NCI-H146 treated with DMSO at 0.1 percent for 48 hours (cell line): ENCODE data around the gene AMN1.

Source experiments
- DNase-seq: peaks from one replicate; lab custom pipeline; 2025; ENCODE audit not compliant: unreplicated experiment; lab: John Stamatoyannopoulos, UW

The AMN1 gene

DNA sequence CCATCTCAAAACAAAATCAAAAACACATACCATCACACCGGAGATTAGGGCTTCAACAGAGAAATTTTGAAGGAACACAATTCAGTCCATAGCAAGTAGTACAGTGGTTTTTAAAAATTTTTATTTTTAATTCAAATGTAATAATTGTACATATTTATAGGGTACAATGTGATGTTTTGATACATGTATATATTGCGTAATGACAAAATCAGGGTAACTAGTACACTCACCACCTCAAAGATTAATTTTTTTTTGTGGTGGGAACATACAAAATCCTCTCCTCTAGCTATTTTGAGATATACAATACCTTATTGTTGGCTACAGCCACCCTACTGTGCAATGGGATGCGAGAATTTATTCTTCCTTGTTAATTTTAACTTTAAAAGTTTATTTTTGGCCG is 95.4 kb downstream of the AMN1 start:
- no peak for DNase-seq

DNA sequence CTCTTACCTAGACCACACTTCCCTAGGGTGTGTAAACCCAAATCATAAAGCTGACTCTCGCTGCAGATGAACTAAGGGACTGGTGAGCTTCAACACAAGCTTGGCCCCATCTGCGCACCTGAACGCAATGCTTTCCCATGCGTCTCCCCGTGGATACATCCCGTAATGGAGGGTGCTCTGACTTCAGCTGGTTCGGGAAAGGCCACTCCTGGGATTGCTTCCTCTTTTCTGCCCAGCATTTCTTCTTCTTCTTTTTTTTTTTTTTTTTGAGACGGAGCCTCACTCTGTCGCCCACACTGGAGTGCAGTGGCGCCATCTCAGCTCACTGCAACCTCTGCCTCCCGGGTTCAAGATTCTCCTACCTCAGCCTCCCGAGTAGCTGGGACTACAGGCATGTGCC is 97.0 kb downstream of the AMN1 start:
- no peak for DNase-seq

DNA sequence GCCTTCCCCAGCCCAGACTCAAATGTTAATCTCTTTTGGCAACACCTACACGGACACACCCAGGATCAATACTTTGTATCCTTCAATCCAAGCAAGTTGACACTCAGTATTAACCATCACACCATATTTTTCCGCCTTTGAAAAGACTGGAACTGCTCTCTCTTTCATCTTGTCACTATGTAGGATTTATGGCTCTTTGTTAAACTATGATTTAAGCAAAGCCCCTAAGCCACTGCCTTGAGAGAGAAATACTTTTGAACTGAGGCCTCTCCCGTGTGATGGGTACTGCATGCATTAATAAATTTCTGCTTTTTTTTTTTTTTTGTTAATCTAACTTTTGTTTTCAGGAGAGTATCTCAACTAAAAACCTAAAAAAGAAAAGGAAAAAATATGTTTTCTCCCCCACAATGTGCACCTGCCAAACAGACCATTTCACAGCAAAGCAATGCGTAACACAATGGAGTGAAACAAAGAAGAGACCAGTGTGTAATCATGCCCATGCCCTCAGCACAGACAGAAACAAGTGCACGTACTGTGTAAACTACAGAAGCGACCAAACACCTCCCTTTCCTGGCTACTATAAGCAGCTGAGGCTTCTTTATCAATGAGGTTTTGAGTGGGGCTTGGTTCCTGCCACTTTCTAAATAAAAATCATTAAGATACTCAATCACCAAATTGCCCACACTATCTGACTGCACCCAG is 97.6 kb downstream of the AMN1 start:
- DNase-seq = no peak

DNA sequence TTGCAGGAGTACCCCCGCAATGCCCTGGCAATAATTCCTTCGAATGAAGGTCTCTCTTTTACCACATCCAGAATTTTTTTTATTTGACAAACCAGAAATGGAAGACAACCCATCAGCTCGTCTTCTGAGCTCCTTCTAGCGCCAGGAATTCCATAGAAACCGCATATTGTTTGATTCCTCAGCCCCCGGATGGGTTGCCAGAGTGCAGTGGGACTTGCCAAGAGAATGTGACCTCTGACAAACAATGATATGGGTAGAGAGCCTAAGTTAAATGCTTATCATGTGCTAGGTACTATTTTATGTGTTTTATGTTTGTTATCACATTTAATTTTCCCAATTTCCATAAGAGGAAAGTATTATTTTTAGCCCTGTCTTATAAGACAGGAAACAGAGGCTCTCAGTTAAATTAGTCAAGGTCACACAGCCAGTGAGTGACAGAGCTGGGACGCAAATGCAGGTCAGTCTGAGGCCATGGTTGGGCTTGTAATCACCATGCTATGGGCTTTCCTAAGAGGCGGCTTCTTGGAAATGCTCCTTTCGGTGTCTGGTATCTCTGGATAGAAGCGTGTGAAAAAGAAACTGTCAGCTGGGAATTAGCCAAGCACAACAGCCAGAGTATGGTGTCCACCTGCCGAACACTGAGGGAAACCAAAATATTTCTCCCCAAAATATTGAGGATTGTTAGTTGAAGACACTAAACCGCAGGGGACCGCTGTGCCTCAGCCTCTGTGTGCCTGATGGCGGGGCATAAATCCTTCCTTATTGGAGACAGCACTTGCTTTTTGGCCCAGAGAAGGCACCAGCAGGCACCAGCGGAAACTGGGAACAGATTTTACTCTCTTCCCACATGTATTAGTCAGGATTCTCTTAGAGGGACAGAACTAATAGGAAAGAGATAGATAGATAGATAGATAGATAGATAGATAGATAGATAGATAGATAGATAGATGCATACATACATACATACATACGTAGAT is 98.8 kb downstream of the AMN1 start:
- no peak for DNase-seq

DNA sequence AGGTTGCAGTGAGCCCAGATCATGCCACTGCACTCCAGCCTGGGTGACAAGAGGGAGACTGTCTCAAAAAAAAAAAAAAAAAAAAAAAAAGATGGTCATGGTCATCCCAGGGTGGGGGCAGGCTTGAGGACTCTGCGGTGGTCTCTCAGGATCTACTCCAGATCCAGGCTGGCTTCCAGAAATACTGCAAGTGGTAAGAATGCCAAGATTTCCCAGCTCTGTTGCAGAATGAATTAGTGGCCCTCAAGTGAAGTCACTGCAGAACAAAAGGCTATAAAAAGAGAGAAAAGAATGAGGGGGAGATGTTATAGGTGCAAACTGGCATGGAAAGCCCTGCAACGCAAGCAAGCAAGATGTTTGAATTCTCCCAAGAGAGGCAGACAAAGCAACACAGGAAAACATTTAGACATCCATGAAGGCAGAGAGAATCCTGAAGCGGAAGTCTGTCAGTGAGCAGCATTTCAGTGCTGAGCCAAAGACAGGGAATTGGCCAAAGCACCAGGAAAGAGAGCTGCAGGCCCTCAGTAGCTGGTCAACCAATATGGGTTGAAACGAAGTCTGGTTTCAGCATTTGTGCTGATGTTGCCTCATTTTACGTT is 101.3 kb downstream of the AMN1 start:
- no peak for DNase-seq

DNA sequence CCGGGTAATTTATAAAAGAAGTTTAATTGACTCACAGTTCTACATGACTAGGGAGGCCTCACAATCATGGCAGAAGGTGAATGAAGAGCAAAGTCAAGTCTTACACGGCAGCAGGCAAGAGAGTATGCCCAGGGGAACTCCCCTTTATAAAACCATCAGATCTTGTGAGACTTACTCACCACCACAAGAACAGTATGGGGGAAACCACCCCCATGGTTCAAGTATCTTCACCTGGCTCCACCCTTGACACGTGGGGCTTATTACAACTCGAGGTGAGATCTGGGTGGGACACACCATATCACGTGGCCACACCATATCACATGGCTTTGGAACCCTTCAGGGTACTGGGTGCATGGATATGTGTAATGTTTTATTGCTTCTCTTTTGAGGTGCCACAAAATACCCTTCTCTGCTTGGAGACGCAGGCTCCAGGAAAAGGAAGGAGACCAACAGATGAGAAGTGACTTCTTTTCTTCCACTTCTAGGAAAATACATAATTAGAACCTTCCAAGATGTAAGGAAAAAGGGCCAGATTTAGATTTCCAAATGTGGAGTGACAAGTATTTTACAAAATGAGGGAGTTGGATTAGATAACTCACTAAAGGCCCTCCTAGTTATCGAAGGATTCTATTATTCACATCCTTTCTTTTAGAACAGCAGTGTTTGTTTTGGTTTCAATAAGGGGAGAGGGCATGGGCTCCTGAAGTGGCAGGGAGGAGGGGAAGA is 102.4 kb downstream of the AMN1 start:
- DNase-seq = no peak

DNA sequence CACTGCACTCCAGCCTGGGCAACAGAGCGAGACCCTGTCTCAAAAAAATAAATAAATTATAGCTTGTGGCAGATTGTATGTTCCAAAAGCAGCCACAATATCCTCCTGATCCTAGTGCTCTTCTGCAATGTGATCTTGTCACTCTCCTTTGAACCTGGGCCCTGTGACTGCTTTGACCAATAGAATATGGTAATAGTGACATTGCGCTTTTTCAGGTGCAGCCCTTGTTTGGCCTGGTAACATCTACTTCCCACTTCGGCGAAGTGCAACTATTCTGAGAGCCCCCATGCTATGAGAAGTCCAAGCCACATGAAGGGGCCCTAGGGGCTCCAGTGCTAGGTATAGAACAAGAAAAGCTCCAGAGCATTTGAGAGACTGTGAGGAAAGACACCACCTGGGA is 106.8 kb downstream of the AMN1 start:
- DNase-seq = no peak
